NCI-H774 (cell line): ENCODE measurements around the gene UBE2G1.

ENCODE experiments used
- DNase-seq: peaks from one replicate; lab custom pipeline; 2025; lab: John Stamatoyannopoulos, UW

Gene UBE2G1

GRCh38 chr17:4247361-4247970 is 119.0 kb downstream of the UBE2G1 start:
- DNase-seq = no peak

DNA sequence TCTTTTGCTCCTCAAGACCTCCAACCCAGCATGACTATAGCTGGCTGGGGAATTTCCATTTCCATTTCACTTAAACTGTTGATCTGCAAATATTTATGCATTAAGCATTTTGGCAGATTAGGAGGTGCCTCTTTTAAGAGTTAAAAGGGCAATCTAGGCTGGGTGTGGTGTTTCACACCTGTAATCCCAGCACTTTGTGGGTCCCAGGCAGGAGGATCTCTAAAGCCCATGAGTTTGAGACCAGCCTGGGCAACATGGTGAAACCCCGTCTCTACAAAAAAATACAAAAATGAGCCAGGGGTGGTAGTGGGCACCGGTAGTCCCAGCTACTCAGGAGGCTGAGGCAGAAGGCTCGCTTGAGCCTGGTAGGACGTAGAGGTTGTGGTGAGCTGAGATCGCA is 119.8 kb downstream of the UBE2G1 start:
- DNase-seq = no peak

DNA sequence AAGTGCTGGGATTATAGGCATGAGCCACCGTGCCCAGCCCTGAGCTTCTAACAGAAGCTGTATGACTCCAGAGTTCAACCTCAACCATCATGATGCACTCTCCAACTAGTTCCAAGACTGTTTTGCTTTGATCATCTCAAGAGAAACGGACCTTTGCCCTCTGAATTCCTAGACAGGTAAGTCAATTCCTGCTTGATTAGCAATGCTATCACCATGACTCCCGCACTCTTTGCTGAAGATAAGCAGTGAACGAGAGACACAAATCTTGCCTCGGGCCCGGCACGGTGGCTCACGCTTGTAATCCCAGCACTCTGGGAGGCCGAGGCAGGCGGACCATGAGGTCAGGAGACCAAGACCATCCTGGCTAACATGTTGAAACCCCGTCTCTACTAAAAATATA is 124.9 kb downstream of the UBE2G1 start:
- DNase-seq = no peak

DNA sequence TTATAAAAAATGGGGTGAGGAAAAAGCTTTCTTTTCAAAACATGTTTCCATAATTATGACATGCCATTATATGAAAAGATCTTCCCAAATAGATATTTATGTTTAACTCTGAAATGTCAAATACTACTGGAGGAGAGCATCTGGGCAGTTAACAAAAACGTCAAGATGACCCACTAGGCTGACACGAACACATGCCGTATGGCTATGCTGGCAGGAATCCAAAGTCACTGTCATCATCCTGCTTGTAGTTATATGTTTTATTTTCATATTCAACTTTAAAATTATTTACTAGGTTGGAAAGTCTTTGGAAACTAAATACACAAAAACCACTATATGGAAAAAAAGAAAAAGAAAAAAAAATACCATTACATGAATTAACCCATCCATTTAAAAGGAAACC is 130.0 kb downstream of the UBE2G1 start:
- DNase-seq = no peak

GRCh38 chr17:4235372-4236279 is 130.8 kb downstream of the UBE2G1 start:
- no peak for DNase-seq

- no peak for DNase-seq
Measured at GRCh38 chr17:4234401-4234800, 132.1 kb downstream of the UBE2G1 start.

DNA sequence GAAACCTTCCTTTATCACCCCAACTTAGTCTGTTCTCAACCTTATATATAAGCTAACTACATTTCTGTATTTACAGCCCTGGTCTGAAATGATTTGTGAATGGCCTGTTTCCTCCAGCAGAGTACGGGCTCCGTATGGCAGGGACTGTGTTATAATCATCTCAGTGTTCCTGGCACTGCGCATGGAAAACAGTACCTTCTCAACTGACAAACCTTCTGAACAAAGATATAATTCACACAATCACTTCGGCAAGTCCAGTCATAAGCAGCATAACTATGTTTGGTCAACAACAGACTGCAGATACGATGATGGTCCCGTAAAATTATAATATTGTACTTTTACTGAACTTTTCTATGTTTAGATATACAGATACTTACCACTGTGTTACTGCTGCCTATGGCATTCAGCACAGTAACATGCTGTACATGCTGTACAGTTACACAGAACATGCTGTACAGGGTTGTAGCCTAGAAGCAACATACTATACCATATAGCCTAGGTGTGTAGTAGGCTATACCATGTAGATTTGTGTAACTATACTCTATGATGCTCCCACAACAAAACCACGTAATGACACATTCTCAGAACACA is 132.7 kb downstream of the UBE2G1 start:
- DNase-seq = no peak

- DNase-seq = no peak
Measured at GRCh38 chr17:4232168-4232813, 134.2 kb downstream of the UBE2G1 start.

DNA sequence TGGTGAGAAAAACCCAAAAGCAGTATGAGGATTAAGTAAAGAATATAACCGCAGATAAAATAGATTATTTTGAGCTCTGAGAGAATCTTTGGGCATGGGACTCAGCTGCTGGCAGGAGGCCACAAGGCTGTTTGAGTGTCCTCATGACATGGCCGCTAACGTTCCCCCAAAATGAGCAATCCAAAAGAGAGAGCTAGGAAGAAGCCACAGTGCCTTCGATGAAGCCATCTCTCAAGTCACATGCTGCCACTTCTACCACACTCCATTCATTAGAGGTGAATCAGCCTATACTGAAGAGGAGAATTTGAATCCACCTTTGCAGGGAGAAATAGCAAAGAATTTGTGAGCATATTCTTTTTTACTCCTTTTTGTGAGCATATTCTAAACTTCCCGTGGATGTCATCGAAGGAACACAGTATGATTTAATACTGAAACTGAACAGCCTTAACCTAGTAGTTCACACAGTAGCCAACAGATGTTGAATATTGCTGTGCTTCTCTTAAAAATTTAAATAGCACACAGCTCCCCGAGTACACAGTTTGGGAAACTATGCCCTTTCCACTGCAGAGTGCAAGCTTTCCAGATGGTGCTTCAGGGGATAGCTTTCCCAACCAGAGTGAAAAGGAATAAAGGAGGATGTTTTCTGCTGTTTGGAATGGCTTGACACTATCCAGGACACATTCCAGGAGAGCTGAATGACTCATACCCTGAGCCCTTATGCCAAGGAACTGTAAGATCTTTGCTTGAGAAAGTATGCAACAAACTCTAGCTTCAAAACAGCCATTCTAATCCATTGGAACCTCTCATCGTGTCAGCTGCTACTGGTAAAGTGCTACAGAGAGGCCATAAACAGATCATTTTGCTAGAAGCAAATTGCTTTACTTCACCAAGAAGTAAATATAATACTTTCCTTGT is 136.6 kb downstream of the UBE2G1 start:
- no peak for DNase-seq

DNA sequence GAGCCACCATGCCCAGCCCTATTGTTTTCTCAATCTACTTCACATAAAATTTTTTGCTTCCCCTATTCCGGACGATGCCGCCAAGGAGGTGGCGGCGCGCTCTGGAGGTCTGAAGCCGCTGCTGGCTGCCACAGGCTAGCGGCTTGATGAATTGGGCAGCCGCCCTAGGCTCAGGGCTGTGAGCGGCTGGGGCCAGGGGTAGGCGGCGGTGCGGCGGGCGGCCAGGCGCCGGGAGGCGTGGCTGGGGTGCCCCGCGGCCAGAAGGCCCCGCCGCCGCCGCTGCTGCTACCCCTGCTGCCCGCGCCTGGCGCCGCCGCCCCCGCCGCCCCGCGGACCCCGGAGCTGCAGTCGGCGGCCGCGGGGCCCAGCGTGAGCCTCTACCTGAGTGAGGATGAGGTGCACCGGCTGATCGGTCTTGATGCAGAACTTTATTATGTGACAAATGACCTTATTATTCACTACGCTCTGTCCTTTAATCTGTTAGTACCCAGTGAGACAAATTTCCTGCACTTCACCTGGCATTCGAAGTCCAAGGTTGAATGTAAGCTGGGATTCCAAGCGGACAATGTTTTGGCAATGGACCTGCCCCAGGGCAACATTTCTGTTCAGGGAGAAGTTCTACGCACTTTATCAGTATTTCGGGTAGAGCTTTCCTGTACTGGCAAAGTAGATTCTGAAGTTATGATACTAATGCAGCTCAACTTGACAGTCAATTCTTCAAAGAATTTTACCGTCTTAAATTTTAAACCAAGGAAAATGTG is 144.4 kb downstream of the UBE2G1 start:
- DNase-seq = no peak

DNA sequence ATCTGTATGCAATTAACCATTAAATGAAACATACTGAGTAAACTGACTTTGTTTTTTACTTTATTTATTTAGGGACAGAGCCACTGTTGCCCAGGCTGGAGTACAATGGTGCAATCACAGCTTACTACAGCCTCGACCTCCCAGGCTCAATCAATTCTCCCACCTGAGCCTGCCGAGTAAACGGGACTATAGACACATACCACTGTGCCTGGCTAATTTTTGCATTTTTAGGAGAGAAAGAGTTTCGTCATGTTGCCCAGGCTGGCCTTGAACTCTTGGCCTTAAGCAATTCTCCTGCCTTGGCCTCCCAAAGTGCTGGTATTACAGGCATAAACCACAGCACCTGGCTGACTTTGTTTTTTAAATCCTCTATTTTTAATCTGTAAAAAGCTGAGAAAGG is 145.3 kb downstream of the UBE2G1 start:
- DNase-seq = no peak

GRCh38 chr17:4220655-4221054 is 145.8 kb downstream of the UBE2G1 start:
- DNase-seq = no peak
